ENCODE data around the gene GPSM3. TPM values are rescaled to one million over a fixed set of nuclear protein-coding genes. Genes with fewer than 3 reads are reported as not detected.

GPSM3 gene
- polyA plus RNA-seq, 1 donor (not counting 4 experiments of a cell fraction or from before 2014, with no cell fraction given), result 3.6 TPM

DNA sequence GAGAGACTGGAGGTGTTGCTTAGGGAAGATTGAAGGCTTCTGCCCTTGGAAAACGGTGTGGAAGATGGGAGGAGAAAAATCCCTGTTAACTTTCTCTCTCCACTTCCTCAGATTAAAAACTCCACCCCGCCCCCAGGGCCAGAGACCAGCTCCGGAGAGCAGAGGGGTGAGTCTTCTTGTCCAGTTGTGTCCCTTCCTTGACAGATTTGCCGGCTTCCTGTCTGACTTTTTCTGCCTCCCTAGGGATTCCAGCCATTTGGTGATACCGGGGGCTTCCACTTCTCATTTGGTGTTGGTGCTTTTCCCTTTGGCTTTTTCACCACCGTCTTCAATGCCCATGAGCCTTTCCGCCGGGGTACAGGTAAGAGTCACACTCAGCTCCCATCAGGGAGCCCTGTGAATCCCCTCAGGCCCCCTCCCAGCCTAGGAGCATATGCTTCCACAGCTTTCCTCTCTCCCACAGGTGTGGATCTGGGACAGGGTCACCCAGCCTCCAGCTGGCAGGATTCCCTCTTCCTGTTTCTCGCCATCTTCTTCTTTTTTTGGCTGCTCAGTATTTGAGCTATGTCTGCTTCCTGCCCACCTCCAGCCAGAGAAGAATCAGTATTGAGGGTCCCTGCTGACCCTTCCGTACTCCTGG, 12.6 kb downstream of the GPSM3 start:
- Histone ChIP-seq H3K9me1 (ENCODE audit: control insufficient read depth, extremely low read depth, insufficient read depth, low read length) (no peaks in the 10 kb centered on the region), H3K4me1 (ENCODE audit: control insufficient read depth, extremely low read depth, insufficient read depth, low read length) (peaks cover 24% of the 10 kb centered on the region), H4K20me1 (ENCODE audit: control insufficient read depth, extremely low read depth, insufficient read depth, low read length) (no peaks in the 10 kb centered on the region), H3K79me2 (ENCODE audit: control insufficient read depth, insufficient read depth, low read length) (peaks cover 16% of the 10 kb centered on the region), H3K9ac (ENCODE audit: control insufficient read depth, extremely low read depth, insufficient read depth, low read length) (no peak overlapping the region), H3K36me3 (ENCODE audit: control insufficient read depth in 2 of 2, extremely low read depth in 1 of 2, insufficient read depth in 2 of 2, low read length in 2 of 2) (peaks cover 8% of the 10 kb centered on the region in 2 experiments), H3K9me3 (ENCODE audit: control insufficient read depth, low read depth, low read length) (no peaks in the 10 kb centered on the region), H3K27ac (ENCODE audit: control insufficient read depth, insufficient read depth, low read length) (no peak overlapping the region), H2AFZ (ENCODE audit: control insufficient read depth, low read length) (no peak overlapping the region), H3K4me2 (ENCODE audit: control insufficient read depth, extremely low read depth, insufficient read depth, low read depth, low read length) (peak overlapping the region; percentile 87), H3K4me3 (ENCODE audit: control insufficient read depth in 2 of 3, extremely low read depth in 1 of 3, insufficient read depth in 2 of 3, low read depth in 1 of 3, low read length in 3 of 3) (no peak overlapping the region), H3K27me3 (ENCODE audit: control insufficient read depth, extremely low read depth, insufficient read depth, low read length) (no peaks in the 10 kb centered on the region)
- DNase-seq (ENCODE audit: low read depth, low spot score) (no peak), FAIRE-seq (no peak)
- dilution Hi-C loops (cut with MboI; ENCODE audit: extremely low pct_ligation_motif_present, low sequenced_read_pairs), result no loop called here
- TF ChIP-seq, protein P1, sequence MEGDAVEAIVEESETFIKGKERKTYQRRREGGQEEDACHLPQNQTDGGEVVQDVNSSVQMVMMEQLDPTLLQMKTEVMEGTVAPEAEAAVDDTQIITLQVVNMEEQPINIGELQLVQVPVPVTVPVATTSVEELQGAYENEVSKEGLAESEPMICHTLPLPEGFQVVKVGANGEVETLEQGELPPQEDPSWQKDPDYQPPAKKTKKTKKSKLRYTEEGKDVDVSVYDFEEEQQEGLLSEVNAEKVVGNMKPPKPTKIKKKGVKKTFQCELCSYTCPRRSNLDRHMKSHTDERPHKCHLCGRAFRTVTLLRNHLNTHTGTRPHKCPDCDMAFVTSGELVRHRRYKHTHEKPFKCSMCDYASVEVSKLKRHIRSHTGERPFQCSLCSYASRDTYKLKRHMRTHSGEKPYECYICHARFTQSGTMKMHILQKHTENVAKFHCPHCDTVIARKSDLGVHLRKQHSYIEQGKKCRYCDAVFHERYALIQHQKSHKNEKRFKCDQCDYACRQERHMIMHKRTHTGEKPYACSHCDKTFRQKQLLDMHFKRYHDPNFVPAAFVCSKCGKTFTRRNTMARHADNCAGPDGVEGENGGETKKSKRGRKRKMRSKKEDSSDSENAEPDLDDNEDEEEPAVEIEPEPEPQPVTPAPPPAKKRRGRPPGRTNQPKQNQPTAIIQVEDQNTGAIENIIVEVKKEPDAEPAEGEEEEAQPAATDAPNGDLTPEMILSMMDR (optimal IDR thresholded peaks at IDR 0.05 in 1 of 3, IDR thresholded peaks at IDR 0.05 in 1 of 3, conservative IDR thresholded peaks at IDR 0.05 in 1 of 3; ENCODE audit: extremely low read depth in 1 of 3, insufficient read depth in 2 of 3, low read length in 3 of 3), result no peak
- no peak for TF ChIP-seq EZH2 (IDR thresholded peaks at IDR 0.05; ENCODE audit: low read length)

- H3K4me1 ChIP-seq (ENCODE audit: control insufficient read depth, extremely low read depth, insufficient read depth, low read length), result peaks cover 32% of the 10 kb centered on the region
Measured at GRCh38 chr6:32178547-32179440, 13.6 kb downstream of the GPSM3 start.

More at GRCh38 chr6:32178547-32179440, 13.6 kb downstream of the GPSM3 start:
- no peaks in the 10 kb centered on the region for H4K20me1 ChIP-seq (ENCODE audit: control insufficient read depth, extremely low read depth, insufficient read depth, low read length)
- peaks cover 27% of the 10 kb centered on the region for H3K79me2 ChIP-seq (ENCODE audit: control insufficient read depth, insufficient read depth, low read length)
- no peaks in the 10 kb centered on the region for H3K27me3 ChIP-seq (ENCODE audit: control insufficient read depth, extremely low read depth, insufficient read depth, low read length)
- H3K9ac ChIP-seq (ENCODE audit: control insufficient read depth, extremely low read depth, insufficient read depth, low read length), result peak overlapping the region; percentile 90
- FAIRE-seq (no peak), DNase-seq (ENCODE audit: low read depth, low spot score) (no peak)
- no peaks in the 10 kb centered on the region for H3K9me3 ChIP-seq (ENCODE audit: control insufficient read depth, low read depth, low read length)
- peak overlapping the region; percentile 73 for H2AFZ ChIP-seq (ENCODE audit: control insufficient read depth, low read length)
- H3K36me3 ChIP-seq (ENCODE audit: control insufficient read depth in 2 of 2, extremely low read depth in 1 of 2, insufficient read depth in 2 of 2, low read length in 2 of 2), result peaks cover 8 to 10% of the 10 kb centered on the region in 2 experiments
- TF ChIP-seq EZH2 (IDR thresholded peaks at IDR 0.05; ENCODE audit: low read length), result no peak
- TF ChIP-seq, protein P1 (optimal IDR thresholded peaks at IDR 0.05 in 1 of 3, IDR thresholded peaks at IDR 0.05 in 1 of 3, conservative IDR thresholded peaks at IDR 0.05 in 1 of 3; ENCODE audit: extremely low read depth in 1 of 3, insufficient read depth in 2 of 3, low read length in 3 of 3), result no peak
- dilution Hi-C loops (cut with MboI; ENCODE audit: extremely low pct_ligation_motif_present, low sequenced_read_pairs), result no loop called here
- peak overlapping the region; percentile 87 for H3K4me2 ChIP-seq (ENCODE audit: control insufficient read depth, extremely low read depth, insufficient read depth, low read depth, low read length)
- no peaks in the 10 kb centered on the region for H3K9me1 ChIP-seq (ENCODE audit: control insufficient read depth, extremely low read depth, insufficient read depth, low read length)
- H3K27ac ChIP-seq (ENCODE audit: control insufficient read depth, insufficient read depth, low read length), result peak overlapping the region; percentile 97
- peak overlapping the region; percentile 87 to 95 (median 90) for H3K4me3 ChIP-seq (ENCODE audit: control insufficient read depth in 2 of 3, extremely low read depth in 1 of 3, insufficient read depth in 2 of 3, low read depth in 1 of 3, low read length in 3 of 3)
